Left ventricle myocardium inferior (tissue), 1 donor: ENCODE results near the gene DAB1. TPM values are rescaled to one million over a fixed set of nuclear protein-coding genes. Genes with fewer than 3 reads are reported as not detected.

ENCODE experiments used
- DNase-seq: peaks from one replicate; pipeline ENCODE4 v3.0.0-alpha.2; 2020
- H3K27ac ChIP-seq: fragments of 200-600 bp; replicated peaks from 2 replicates; pipeline ENCODE4 v1.8.0; 2021
- H3K27me3 ChIP-seq: fragments of 200-600 bp; 2 replicates; pipeline ENCODE4 v1.8.0; 2021; ENCODE audit warnings: low read depth
- H3K36me3 ChIP-seq: fragments of 200-600 bp; 2 replicates; pipeline ENCODE4 v1.8.0; 2021
- H3K4me1 ChIP-seq: fragments of 200-600 bp; 2 replicates; pipeline ENCODE4 v1.8.0; 2021
- H3K4me3 ChIP-seq: fragments of 200-600 bp; 2 replicates; pipeline ENCODE4 v1.8.0; 2021; ENCODE audit warnings: mild to moderate bottlenecking, moderate library complexity
- H3K9me3 ChIP-seq: fragments of 200-600 bp; replicated peaks from 2 replicates; pipeline ENCODE4 v1.8.0; 2021
- intact Hi-C: fragments of 100-400 bp; cut with micrococcal nuclease; formaldehyde crosslinking; loops from one replicate; pipeline ENCODE4 v1.11.0; 2022
- total RNA-seq: library from RNA; stranded (reverse); fragmentation: NEBNext Ultra II Directional; extraction: Animal tissue kit (Norgen Biotek cat#: 25700); gene quantifications from one replicate; pipeline ENCODE4 v1.2.1, GENCODE V29; 2021
- TF ChIP-seq, protein P1 (sequence below): fragments of 200-600 bp; IDR thresholded peaks from 2 replicates; pipeline ENCODE4 v1.8.0; 2021; ENCODE audit warnings: antibody characterized with exemption, mild to moderate bottlenecking, borderline replicate concordance
- donor health status: DM: no; HTN: yes; CAD: no; lungs with severe emphysema.

Gene DAB1
- total RNA-seq, 1 donor from 2014 or later = 0.77 TPM

DNA sequence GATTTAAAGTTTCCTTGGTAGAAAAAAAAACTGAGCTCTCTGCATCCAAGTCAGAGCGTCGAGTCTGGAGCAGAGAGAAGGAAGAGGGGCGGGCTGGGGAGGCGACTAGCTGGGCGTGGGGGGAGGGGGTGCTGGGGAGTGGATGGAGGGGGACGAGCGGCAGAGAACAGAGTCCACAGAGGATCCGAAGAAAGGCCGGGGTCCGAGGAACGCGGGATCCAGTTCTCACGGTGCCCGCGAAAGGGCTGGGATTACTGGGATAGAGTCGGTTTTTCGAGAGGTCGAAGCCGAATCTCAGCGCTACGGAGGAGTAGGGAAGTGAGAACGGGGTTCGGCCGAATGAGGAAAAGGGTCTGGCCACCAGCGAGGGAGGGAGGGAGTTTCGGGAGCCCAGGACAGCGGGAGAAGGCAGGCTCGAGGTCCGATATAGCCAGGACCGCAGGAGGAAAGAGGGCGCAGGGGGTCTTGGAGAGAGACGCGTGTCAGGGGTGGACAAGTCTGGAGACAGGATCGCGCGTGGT is 665 bp downstream of the DAB1 start:
- H3K36me3 ChIP-seq = no peaks in the 10 kb centered on the region
- H3K4me1 ChIP-seq = peaks cover 30% of the 10 kb centered on the region
- H3K27me3 ChIP-seq = peaks cover 74% of the 10 kb centered on the region
- TF ChIP-seq, protein P1, sequence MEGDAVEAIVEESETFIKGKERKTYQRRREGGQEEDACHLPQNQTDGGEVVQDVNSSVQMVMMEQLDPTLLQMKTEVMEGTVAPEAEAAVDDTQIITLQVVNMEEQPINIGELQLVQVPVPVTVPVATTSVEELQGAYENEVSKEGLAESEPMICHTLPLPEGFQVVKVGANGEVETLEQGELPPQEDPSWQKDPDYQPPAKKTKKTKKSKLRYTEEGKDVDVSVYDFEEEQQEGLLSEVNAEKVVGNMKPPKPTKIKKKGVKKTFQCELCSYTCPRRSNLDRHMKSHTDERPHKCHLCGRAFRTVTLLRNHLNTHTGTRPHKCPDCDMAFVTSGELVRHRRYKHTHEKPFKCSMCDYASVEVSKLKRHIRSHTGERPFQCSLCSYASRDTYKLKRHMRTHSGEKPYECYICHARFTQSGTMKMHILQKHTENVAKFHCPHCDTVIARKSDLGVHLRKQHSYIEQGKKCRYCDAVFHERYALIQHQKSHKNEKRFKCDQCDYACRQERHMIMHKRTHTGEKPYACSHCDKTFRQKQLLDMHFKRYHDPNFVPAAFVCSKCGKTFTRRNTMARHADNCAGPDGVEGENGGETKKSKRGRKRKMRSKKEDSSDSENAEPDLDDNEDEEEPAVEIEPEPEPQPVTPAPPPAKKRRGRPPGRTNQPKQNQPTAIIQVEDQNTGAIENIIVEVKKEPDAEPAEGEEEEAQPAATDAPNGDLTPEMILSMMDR = no peak
- intact Hi-C loops = no loop called here
- H3K9me3 ChIP-seq = no peaks in the 10 kb centered on the region
- H3K4me3 ChIP-seq = peak overlapping the region; percentile 71
- no peak for DNase-seq
- H3K27ac ChIP-seq = no peak overlapping the region

DNA sequence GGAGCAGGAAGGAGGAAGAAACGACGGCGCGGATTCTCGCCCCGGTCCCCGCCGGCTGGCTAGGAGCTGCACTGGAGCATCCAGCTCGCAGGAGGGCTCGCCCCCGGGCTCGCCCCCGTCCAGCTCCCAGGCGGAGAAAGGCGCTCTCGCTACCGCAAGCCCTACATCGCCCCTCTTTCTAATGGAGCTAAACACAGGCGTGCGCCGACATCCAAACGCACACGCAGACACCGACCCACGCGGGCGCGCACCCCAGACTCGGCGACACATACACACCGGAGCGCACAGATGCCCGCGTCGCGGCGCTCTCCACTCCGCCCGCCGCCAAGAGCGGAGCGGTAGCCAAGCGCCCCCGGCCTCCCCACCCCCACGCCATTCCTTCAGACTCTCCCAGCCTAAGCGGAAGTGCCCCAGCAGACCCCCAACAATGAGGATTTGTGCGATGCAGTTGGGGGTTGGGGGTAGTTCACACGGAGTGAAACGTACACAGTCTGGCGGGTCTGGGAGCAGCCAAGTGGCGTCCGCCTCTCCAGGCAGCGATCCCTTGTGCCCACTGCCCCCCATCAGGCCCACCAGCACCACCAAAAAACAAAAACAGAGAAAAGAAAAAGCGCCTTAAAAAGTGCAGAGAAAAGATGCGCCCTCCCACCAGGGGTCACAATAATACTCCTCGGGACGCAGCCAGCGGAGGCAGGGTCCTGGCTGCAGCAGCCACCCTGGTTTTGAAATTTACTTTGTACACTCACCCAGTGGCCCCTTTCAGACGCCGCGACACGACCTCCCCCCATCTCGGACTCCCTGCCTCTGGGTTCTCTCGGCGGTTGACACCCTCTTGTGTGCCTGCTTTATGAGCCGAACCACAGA is 1.4 kb downstream of the DAB1 start:
- Histone ChIP-seq H3K27ac (no peak overlapping the region), H3K9me3 (no peaks in the 10 kb centered on the region), H3K27me3 (peaks cover 74% of the 10 kb centered on the region), H3K4me1 (peaks cover 30% of the 10 kb centered on the region), H3K4me3 (peak overlapping the region; percentile 71), H3K36me3 (no peaks in the 10 kb centered on the region)
- DNase-seq = peak; percentile 20
- intact Hi-C loops = no loop called here
- TF ChIP-seq, protein P1 = peak; percentile 12

DNA sequence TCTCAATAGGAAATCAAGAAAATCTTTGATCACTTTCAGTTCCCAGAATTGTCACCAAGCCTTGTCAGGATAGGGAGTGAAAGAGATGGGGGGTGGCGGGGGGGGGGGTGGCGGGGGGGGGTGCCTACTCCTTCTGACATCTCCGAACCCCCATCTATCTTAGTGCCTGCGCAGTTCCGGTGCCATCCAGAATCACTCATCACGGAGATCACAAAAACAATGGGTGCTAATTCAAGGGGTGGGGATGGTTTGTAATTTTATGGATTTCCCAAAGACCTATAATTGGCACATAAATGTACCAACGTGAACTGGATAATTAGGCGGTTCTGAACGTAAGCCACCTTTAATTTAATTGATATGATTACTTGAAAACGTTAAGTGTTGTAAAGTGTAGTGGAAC is 2.1 kb downstream of the DAB1 start:
- intact Hi-C loops = no loop called here
- Histone ChIP-seq H3K4me3 (peak overlapping the region; percentile 71), H3K27ac (no peak overlapping the region), H3K4me1 (peaks cover 30% of the 10 kb centered on the region), H3K9me3 (no peaks in the 10 kb centered on the region), H3K36me3 (no peaks in the 10 kb centered on the region), H3K27me3 (peaks cover 74% of the 10 kb centered on the region)
- TF ChIP-seq, protein P1 = no peak
- DNase-seq = no peak

DNA sequence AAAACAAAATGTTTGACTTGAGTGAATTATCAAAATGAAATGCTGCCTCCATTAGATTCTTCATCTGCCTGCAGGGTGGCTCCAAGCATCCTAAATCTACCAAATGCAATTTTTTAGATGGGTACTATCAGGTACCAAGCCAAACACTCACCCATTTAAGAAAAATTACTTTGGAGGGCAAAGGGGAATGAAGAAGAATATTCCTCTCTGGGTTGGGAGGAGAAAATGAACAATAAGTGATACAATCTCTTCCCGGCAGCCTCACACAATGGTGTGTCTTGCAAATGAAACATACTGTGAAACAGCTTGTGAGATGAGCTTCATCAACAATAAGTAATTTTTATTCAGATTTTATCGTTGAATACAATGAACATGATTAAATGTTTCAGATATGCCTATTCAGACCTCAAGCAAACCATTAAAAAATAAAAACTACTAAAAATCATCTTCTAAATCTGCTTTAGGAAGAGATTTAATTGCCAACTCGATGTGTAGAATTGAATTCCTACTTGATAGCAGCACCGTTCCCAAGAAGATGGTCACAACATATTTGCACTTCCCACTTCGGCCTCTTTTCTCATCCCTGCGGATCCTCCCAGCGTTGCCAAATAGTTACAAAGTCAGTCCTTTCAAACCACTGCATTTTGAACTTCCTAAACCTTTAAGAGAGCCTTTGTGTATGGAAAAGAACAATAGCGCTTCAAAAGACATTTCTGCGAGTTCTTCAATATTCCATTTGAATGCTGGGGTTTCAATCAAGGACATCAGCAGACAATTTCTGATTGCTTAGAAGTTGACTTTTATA is 2.7 kb downstream of the DAB1 start:
- no peak overlapping the region for H3K4me3 ChIP-seq
- H3K9me3 ChIP-seq = no peaks in the 10 kb centered on the region
- H3K36me3 ChIP-seq = no peaks in the 10 kb centered on the region
- peaks cover 74% of the 10 kb centered on the region for H3K27me3 ChIP-seq
- no peak overlapping the region for H3K27ac ChIP-seq
- H3K4me1 ChIP-seq = peaks cover 30% of the 10 kb centered on the region
- TF ChIP-seq, protein P1 = no peak
- intact Hi-C loops = no loop called here
- no peak for DNase-seq

DNA sequence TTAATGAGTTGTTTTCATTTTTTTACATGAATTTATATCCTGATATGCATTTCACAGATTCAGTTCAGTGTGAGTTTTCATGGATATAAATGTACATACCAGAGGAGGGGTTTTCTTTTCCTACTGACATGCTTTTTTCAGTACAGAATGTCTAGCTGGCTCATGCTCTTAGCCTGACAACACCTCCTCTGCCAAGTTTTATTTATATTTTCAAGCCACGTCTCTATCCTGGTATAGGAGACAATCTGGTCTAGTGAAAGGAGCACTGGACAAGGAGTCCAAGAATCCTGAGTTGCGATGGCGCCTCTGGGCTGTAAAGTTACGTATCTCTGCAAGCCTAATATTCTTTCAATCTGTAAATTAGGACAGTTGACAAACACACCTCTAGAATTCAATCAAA is 4.9 kb downstream of the DAB1 start:
- Histone ChIP-seq H3K9me3 (no peaks in the 10 kb centered on the region), H3K4me3 (no peak overlapping the region), H3K4me1 (peaks cover 20% of the 10 kb centered on the region), H3K27me3 (peaks cover 55% of the 10 kb centered on the region), H3K27ac (no peak overlapping the region), H3K36me3 (no peaks in the 10 kb centered on the region)
- intact Hi-C loops = no loop called here
- no peak for DNase-seq
- TF ChIP-seq, protein P1 = no peak
